Parathyroid adenoma (tissue), 2 donors: ENCODE data around the gene DDX53.

Source experiments
- H2AFZ ChIP-seq: fragments of 300-600 bp; sonication (generic); one replicate; pipeline ENCODE4 v1.7.0; 2017; ENCODE audit warnings: antibody characterized with exemption, mild to moderate bottlenecking
- H3K27ac ChIP-seq: fragments of 300-600 bp; sonication (generic); one replicate; pipeline ENCODE4 v1.7.0; 2017
- H3K27me3 ChIP-seq: fragments of 300-600 bp; sonication (generic); one replicate; pipeline ENCODE4 v1.7.0; 2017; ENCODE audit warnings: low read length; ENCODE audit not compliant: control insufficient read depth, insufficient read depth
- H3K36me3 ChIP-seq: fragments of 300-600 bp; sonication (generic); one replicate; pipeline ENCODE4 v1.7.0; 2017; ENCODE audit warnings: low read length; ENCODE audit not compliant: control insufficient read depth, insufficient read depth
- H3K4me1 ChIP-seq: fragments of 300-600 bp; sonication (generic); one replicate; pipeline ENCODE4 v1.7.0; 2017; ENCODE audit warnings: control low read depth
- H3K4me2 ChIP-seq: fragments of 300-600 bp; sonication (generic); one replicate; pipeline ENCODE4 v1.7.0; 2017; ENCODE audit warnings: low read length
- H3K4me3 ChIP-seq: fragments of 300-600 bp; sonication (generic); one replicate; pipeline ENCODE4 v1.7.0; 2017; ENCODE audit warnings: low read depth, low read length
- H3K79me2 ChIP-seq: fragments of 300-600 bp; sonication (generic); one replicate; pipeline ENCODE4 v1.7.0; 2017; ENCODE audit warnings: control low read depth
- H3K9ac ChIP-seq: fragments of 300-600 bp; sonication (generic); one replicate; pipeline ENCODE4 v1.7.0; 2017; ENCODE audit warnings: mild to moderate bottlenecking
- H3K9me3 ChIP-seq: fragments of 300-600 bp; sonication (generic); one replicate; pipeline ENCODE4 v1.7.0; 2017; ENCODE audit warnings: low read length; ENCODE audit not compliant: control insufficient read depth
- TF ChIP-seq, protein P1 (sequence below): fragments of 300-600 bp; sonication (generic); IDR thresholded peaks from one replicate; pipeline ENCODE4 v1.7.0; 2017; ENCODE audit warnings: antibody characterized with exemption, mild to moderate bottlenecking
- donor health status: primary hyperparathyroidism.

DDX53 gene

GRCh38 chrX:23035493-23035892, 35.7 kb downstream of the DDX53 start:
- no peak overlapping the region for H3K27ac ChIP-seq
- H3K4me2 ChIP-seq: no peak overlapping the region
- no peak overlapping the region for H3K9ac ChIP-seq
- no peaks in the 10 kb centered on the region for H3K27me3 ChIP-seq
- H3K36me3 ChIP-seq: no peaks in the 10 kb centered on the region
- no peaks in the 10 kb centered on the region for H3K9me3 ChIP-seq
- TF ChIP-seq, protein P1, sequence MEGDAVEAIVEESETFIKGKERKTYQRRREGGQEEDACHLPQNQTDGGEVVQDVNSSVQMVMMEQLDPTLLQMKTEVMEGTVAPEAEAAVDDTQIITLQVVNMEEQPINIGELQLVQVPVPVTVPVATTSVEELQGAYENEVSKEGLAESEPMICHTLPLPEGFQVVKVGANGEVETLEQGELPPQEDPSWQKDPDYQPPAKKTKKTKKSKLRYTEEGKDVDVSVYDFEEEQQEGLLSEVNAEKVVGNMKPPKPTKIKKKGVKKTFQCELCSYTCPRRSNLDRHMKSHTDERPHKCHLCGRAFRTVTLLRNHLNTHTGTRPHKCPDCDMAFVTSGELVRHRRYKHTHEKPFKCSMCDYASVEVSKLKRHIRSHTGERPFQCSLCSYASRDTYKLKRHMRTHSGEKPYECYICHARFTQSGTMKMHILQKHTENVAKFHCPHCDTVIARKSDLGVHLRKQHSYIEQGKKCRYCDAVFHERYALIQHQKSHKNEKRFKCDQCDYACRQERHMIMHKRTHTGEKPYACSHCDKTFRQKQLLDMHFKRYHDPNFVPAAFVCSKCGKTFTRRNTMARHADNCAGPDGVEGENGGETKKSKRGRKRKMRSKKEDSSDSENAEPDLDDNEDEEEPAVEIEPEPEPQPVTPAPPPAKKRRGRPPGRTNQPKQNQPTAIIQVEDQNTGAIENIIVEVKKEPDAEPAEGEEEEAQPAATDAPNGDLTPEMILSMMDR: no peak
- H2AFZ ChIP-seq: no peak overlapping the region
- no peaks in the 10 kb centered on the region for H3K79me2 ChIP-seq
- H3K4me3 ChIP-seq: no peak overlapping the region
- H3K4me1 ChIP-seq: no peaks in the 10 kb centered on the region

DNA sequence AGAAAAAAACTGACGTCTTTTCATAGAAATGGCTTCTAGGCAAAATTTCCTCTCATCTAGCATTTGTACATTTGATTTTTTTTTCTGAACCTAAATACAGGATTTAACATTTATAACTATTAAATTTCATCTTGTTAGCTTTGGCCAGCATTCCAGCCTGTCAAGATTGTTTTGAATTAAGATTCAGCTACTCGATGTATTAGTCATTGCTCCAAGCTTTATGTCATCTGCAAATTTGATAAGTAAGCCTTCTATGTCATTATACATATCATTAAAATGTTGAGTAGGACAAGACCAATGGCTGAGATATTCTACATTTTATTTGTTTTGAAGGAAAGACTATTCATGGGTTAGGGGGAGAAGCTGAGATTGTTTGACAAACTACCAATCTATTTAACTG, 46.7 kb downstream of the DDX53 start:
- Histone ChIP-seq H3K9ac (no peak overlapping the region), H3K36me3 (no peaks in the 10 kb centered on the region), H2AFZ (no peak overlapping the region), H3K4me1 (no peaks in the 10 kb centered on the region), H3K27ac (no peak overlapping the region), H3K27me3 (no peaks in the 10 kb centered on the region), H3K79me2 (no peaks in the 10 kb centered on the region), H3K4me3 (no peak overlapping the region), H3K9me3 (no peaks in the 10 kb centered on the region), H3K4me2 (no peak overlapping the region)
- TF ChIP-seq, protein P1: no peak

DNA sequence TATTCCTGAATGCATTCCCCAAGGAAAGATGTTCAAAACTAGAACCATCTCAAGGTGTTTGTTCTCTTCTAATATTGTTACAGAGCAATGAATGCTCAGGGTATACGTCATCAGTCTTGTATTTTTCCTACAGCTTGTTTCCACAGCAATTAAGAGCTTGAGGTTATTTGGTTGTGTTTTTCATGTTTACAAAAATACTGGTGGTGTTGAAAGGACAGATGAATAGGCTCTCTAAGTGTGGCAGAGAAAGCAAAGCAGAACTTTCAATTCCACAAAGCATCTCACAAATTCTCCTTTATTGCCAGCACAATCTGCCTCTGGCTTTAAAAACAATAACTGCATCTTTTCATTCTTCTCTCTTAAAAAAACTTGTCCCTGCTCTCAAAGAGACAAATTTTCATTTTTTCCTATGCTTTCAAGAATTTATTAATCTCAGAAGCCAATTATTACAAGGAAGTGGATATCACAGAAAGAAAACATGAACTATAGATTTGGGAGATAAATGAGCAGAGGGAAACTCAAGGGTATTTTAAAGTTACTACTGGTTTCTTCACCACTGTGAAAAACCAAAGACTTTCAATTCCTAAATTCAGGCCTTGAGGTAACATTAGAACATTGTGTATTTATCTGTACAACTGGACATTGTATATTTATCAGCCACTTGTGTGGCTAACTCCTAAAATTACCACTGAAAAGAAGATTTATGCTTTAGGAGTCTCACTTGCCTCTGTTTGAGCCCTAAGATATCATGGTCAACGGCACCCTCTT, 49.2 kb downstream of the DDX53 start:
- H3K4me2 ChIP-seq: no peak overlapping the region
- H3K4me3 ChIP-seq: no peak overlapping the region
- no peaks in the 10 kb centered on the region for H3K4me1 ChIP-seq
- no peak overlapping the region for H3K27ac ChIP-seq
- H2AFZ ChIP-seq: no peak overlapping the region
- TF ChIP-seq, protein P1: no peak
- H3K36me3 ChIP-seq: no peaks in the 10 kb centered on the region
- no peaks in the 10 kb centered on the region for H3K27me3 ChIP-seq
- no peaks in the 10 kb centered on the region for H3K79me2 ChIP-seq
- H3K9me3 ChIP-seq: no peaks in the 10 kb centered on the region
- no peak overlapping the region for H3K9ac ChIP-seq

DNA sequence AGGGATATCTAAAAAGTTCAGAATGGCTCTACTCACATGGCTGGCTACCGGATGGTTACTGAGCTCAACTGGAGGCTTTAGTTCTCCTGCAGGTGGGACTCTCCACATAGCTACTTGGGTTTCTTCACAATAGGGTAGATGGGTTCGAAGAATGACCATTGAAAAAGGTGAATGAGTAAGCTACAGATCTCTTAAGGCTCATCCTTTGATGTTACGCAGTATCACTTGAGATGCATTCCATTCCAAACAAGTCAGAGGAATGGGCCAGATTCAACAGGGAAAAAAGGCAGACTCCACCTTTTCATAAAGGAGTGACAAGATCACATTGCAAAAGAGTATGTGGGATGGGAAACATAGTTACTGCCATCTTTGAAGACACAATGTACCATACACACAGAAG, 52.6 kb downstream of the DDX53 start:
- no peak overlapping the region for H3K9ac ChIP-seq
- TF ChIP-seq, protein P1: no peak
- H3K4me2 ChIP-seq: no peak overlapping the region
- H3K36me3 ChIP-seq: no peaks in the 10 kb centered on the region
- no peak overlapping the region for H2AFZ ChIP-seq
- no peaks in the 10 kb centered on the region for H3K27me3 ChIP-seq
- H3K4me1 ChIP-seq: no peaks in the 10 kb centered on the region
- H3K9me3 ChIP-seq: no peaks in the 10 kb centered on the region
- H3K79me2 ChIP-seq: no peaks in the 10 kb centered on the region
- no peak overlapping the region for H3K4me3 ChIP-seq
- no peak overlapping the region for H3K27ac ChIP-seq
